Putamen (tissue), 1 donor: ENCODE measurements around the gene PARVB.

Experiments
- DNase-seq: peaks from one replicate; pipeline ENCODE4 v3.0.0-alpha.2; 2016; ENCODE audit warnings: low spot score

Gene PARVB

DNA sequence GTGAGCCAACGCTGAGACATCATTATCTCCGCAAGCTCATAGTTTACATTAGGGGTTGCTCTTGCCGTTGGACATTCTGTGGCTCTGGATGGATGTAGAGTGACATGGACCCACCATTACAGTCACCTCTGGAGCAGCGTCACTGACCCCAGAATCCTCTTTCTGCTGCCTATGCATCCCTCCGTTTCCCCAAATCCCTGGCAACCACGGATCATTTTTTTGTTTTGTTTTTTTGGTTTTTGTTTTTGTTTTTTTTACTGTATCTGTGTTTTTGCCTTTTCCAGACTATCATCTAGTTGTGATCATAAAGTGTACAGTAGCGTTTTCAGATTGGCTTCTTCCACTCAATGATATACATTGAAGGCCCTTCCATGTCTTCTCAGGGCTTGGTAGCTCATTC is 4.0 kb downstream of the PARVB start:
- no peak for DNase-seq

- DNase-seq: no peak
These were observed 5.0 kb downstream of the PARVB start for GRCh38 chr22:44029069-44029468.

GRCh38 chr22:44030051-44030701 is 6.1 kb downstream of the PARVB start:
- no peak for DNase-seq

GRCh38 chr22:44030702-44031082 is 6.6 kb downstream of the PARVB start:
- DNase-seq: no peak

- no peak for DNase-seq
These were observed 7.3 kb downstream of the PARVB start for GRCh38 chr22:44031158-44031952.

GRCh38 chr22:44032126-44032730 is 8.1 kb downstream of the PARVB start:
- no peak for DNase-seq

GRCh38 chr22:44033287-44033686 is 9.2 kb downstream of the PARVB start:
- DNase-seq: no peak

- DNase-seq: no peak
These were observed 9.6 kb downstream of the PARVB start for GRCh38 chr22:44033694-44034093.

DNA sequence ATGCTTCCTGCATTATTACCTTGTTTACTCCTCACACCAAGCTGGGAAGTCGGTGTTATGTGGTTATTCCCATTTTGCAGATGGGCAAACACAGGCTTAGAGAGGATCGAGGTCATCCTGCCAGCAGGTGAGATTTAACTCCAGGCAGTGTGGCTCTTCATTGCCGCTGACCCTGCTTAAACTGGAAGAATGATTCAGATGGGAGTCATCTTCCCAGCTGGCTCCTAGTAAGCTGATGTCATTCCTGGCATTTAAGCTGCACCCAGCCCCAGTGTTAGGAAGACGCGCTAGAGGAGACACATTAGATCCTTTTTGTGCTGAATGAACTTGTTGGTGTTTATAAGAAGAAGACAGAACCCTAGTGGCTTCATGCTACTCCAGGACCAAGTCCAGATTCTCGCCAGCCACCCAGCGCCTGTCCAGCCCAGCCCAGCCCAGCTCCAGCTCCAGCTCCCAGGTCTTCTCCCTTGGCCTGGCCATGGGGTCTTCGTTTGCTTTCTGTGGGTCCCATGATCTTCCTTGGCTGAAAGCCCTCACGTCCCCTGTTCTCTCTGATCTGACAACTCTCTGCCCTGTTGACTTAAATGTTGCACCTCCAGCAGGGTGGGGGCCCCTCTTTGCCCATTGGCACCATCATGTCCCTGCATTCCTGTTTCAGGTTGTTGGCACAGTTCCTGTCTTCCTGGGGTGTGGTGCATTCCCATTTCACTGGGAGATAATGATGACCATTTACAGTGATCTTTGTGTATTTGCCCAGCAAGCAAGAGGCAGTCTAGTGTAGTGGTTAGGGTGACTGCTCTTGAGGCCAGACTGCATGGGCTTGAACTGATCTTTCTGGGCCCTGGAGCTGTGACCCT is 13.6 kb downstream of the PARVB start:
- no peak for DNase-seq

GRCh38 chr22:44039566-44040171 is 15.6 kb downstream of the PARVB start:
- DNase-seq: no peak

GRCh38 chr22:44042249-44043218 is 18.4 kb downstream of the PARVB start:
- no peak for DNase-seq

DNA sequence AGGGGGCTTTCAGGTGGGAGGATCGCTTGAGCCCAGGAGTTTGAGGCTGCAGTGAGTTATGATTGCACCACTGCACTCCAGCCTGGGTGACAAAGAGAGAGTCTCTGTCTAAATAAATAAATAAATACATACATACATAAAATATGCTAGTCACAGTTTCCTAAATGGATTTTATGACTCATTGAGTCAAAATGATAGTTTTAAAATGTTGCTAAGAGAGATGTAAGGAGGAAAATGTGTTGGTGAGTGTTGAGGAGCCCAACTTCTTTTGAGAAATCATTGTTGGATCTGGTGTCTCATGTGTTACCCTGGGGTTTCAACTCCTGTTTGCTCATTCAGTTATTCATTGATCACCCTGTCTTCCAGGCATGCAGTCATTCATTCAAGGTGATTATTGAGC is 21.0 kb downstream of the PARVB start:
- no peak for DNase-seq

DNA sequence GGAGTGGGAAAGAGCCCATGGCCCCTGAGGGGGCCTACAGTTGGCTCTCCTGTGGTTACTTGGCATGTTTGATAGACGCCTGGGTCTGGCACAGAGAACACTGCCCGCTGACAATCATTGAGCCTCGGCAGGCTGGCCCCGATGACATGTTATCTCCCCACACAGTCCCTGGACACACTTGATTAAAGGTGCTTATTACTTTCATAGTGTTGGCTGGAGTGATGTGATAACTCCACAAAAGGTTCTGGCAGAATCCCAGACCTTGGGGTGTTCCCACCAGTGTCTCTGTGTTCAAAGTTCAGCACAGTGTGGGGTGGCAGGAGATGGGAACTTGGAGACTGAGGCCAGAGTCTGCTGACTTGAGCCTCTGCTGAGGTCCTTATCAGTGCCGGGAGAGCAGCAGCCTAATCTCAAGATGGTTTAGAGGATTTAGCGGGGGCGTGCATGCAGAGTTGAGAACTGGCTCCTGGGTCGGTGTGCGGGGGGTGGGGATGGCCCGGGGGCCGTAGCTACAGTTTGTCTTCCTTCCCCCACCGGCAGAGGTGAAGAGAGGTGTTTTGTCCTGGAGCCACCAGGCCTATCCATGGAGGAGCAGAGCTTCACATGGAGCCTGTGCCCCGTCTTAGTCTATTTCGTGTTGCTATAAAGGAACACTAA is 22.5 kb downstream of the PARVB start:
- no peak for DNase-seq

DNA sequence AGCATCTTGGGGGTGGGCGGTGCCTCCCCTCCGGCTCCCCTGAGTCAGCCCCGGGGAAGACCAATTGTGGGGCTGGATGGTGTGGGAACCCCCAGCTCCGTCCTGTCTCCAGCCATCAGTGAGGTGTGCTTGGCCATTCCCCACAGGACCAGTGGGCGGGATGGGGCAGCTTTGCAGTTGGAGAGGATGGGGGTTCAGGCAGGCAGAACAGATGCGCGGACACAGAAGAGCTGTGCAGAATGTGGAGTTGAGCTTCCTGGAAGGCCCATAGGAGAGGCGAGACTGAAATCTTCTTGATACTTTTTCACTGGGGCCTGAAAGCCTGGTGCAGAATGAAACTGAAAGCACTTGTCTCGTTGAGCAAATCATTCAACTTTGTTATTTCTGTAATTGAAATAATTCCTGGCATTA is 23.8 kb downstream of the PARVB start:
- no peak for DNase-seq

- DNase-seq: peak; percentile 49
These were observed 25.6 kb downstream of the PARVB start for GRCh38 chr22:44049486-44050231.

DNA sequence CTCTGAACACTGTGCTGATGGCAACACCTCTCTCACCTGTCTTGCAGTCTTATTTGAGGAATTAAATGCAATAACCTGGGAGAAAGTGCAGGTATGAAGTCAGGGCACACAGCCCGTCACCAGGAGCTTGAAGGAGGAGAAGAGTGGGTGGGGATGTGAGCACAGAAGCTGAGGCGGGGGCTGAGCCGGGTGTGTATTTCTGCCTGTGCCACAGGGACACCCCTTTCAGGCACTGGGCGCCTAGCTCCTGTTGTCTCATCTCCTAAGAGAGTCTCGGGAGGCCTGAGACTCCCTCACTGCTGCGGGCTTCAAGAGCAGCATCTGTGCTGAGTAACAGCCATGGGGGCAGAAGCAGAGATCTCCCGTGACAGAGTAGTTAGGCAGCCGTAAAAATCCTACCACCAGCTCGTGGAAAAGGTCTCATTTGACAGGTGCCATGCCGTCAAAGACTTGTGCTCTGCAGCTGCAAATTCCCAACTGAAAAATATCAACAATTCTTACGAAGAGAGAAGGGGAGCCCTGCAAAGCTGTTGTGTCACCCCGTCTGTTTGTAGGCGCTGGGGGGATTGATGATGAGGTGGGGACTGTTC is 26.8 kb downstream of the PARVB start:
- DNase-seq: peak; percentile 71

GRCh38 chr22:44051358-44051757 is 27.3 kb downstream of the PARVB start:
- no peak for DNase-seq

DNA sequence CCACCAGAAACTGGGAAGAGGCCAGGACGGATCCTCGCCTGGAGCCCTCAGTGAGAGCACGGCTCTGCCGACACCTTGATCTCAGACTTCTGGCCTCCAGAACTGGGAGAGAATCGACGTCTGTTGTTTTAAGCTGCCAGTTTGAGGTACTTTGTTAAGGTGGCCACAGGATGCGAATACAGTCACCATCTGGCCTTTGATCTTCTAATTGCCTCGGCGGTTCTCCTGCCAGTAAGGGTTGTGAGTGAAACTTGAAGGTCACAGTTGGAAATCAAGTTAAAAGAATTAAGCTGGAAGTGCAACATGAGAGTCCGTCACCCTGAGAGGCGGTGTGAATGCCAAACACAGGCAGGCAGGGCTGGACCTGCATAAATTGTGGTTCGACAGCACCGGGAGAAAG is 27.9 kb downstream of the PARVB start:
- DNase-seq: no peak

- DNase-seq: no peak
These were observed 31.7 kb downstream of the PARVB start for GRCh38 chr22:44055805-44056204.
